ENCODE measurements around the gene CCR4.
"Not testable (repeated sequence)": the region's sequence is repeated elsewhere in the genome, so short reads cannot be mapped to it uniquely, and the experiment has no call there.

The CCR4 gene

DNA sequence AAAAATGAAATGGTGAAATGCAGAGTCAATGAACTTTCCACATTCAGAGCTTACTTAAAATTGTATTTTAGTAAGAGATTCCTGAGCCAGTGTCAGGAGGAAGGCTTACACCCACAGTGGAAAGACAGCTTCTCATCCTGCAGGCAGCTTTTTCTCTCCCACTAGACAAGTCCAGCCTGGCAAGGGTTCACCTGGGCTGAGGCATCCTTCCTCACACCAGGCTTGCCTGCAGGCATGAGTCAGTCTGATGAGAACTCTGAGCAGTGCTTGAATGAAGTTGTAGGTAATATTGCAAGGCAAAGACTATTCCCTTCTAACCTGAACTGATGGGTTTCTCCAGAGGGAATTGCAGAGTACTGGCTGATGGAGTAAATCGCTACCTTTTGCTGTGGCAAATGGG, 3.1 kb downstream of the CCR4 start:
- no peak for DNase-seq

GRCh38 chr3:32956750-32957570, 5.5 kb downstream of the CCR4 start:
- DNase-seq, result no peak

- no peak for DNase-seq
These were observed 7.1 kb downstream of the CCR4 start for GRCh38 chr3:32958509-32958908.

GRCh38 chr3:32959371-32959770, 7.9 kb downstream of the CCR4 start:
- no peak for DNase-seq

- no peak for DNase-seq
These were observed 9.1 kb downstream of the CCR4 start for GRCh38 chr3:32960404-32961170.

GRCh38 chr3:32961189-32961715, 9.8 kb downstream of the CCR4 start:
- no peak for DNase-seq

DNA sequence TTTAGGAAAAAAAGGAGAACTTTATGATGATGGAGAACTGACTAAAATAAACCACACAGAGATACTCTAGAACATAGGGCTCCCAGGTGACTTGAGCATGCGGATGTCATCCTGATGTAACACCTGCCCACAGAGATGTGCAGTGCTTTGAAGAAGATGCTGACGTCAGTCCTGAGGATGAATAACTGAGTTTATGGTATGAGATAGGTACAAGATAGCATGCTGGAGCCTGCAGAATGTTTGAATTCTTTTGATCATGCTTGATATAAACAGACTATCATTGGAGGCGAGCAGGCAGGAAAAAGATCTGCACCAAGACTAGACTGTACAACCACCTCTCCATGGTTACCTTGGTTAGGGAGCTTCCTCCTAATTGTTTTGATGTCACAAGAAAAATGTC, 12.4 kb downstream of the CCR4 start:
- DNase-seq, result no peak

DNA sequence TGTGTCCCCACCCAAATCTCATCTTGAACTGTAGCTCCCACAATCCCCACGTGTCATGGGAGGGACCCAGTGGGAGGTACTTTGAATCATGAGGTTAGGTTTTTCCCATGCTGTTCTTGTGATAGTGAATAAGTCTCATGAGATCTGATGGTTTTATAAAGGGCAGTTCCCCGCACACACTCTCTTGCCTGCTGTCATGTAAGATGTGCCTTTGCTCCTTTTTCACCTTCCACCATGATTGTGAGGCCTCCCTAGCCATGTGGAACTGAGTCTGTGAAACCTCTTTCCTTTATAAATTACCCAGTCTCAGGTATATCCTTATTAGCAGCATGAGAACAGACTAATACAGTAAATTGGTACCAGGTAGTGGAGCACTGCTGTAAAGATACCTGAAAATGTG, 13.3 kb downstream of the CCR4 start:
- DNase-seq, result not testable (repeated sequence)

DNA sequence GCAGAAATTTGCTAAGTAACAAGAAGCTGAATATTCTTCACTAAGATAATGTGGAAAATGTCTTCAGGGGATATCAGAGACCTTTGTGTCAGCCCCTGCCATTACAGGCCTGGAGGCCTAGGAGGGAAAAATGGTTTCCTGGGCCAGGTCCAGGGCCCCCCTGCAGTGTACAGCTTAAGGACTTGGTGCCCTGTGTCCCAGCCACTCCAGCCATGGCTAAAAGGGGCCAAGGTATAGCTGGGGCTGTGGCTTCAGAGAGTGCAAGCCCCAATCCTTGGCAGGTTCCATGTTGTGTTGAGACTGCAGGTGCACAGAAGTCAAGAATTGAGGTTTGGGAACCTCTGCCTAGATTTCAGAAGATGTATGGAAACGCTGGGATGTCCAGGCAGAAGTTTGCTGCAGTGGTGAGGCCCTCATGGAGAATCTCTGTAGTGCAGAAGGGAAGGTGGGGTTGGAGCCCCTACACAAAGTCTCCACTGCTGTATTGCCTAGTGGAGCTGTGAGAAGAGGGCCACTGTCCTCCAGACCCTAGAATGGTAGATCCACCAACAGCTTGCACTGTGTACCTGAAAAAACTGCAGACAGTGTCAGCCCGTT, 14.3 kb downstream of the CCR4 start:
- not testable (repeated sequence) for DNase-seq

DNA sequence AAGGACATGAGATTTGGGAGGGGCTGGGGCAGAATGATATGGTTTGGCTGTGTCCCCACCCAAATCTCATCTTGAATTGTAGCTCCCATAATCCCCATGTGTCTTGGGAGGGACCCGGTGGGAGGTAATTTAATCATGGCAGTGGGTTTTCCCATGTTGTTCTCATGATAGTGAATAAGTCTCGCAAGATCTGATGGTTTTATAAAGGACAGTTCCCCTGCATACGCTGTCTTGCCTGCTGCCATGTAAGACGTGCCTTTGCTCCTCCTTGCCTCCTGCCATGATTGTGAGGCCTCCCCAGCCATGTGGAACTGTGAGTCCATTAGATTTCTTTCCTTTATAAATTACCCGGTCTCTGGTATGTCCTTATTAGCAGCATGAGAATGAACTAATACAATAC, 15.2 kb downstream of the CCR4 start:
- not testable (repeated sequence) for DNase-seq

DNA sequence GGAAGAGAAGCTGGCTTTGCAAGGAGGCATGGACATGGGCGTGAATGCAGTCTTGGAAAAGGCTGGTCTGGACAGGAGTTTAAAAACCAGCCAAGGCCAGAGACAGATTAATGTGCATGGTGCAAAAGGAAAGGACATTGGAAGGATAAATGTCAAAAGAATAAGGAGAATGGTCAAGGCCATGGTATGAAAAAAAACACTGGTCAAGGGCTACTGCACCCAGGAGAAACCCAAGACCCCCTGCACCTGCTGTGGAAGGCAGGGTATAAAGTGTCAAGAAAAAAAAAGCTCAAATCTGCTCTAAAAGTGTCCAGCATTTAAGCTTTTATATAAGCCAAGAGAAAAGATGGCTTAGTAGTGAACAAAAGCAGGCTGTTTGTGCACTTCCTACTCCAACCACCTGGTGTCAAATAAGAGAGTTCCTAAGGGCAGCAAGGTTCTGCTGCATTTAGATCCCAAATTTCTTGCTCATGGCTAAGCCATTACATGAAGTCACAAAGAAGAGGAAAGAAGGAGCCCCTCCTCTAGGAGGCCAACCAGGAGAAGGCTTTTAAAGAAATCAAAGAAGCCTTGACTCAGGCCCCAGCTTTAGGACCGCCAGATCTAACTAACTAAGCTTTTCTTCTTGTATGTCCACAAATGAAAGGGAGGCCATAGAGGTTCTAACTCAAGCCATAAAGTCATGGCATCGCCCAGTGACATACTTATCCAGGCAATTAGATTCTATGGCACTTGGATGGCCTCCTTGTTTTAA, 16.9 kb downstream of the CCR4 start:
- DNase-seq, result no peak

DNA sequence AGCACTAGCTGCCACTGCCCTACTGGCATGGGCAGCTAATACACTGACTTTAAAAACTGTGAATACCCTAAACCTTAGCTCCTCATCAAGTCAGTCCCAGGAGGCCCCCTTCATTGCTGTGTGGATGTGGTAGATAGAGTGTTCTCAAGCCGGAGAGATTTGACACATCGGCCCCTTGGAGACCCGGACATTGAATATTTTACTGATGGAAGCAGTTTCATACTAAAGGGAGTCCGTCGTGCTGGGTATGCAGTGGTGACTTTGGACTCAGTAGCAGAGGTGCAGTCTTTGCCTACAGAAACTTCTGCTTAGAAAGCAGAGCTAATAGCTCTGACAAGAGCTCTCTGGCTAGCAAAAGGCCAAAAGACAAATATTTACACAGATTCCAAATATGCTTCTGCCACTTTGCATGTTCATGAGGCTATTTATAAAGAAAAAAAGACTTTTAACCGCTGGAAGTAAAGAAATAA, 17.5 kb downstream of the CCR4 start:
- no peak for DNase-seq

DNA sequence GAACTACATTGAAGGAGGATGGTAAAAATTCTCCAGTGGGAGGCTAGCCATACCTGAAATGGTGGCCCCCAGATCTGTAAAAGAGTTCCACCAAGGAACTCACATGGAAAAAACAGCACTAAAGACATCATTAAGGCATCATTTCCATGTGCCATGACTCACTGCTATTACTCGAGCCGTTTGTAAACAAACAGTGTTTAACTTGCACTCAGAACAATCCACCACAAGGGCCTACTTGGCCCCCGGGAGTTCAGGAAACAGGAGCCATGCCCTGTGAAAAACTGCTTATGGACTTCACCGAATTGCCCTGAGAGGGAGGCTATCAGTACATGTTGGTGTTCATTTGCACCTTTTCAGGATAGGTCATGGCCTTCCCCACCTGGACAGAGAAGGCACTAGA, 18.2 kb downstream of the CCR4 start:
- DNase-seq, result no peak

DNA sequence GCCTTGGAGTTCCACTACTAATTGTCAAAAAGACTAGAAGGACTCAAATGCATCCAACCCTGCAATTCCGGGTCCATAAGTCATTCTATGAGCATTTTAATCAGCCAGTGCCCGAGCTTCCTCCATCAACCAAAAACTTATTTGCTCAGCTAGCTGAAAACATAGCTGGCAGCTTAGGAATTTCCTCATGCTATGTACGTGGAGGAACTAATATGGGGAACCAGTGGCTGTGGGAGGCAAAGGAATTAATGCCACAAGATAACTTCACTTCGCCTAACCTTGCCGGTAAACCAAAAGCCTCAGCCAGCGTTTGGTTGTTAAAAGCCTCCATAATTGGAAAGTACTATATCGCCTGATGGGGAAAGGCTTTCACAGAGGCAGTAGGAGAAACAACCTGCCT, 19.8 kb downstream of the CCR4 start:
- not testable (repeated sequence) for DNase-seq

- DNase-seq, result no peak
These were observed 21.2 kb downstream of the CCR4 start for GRCh38 chr3:32972482-32973146.

DNA sequence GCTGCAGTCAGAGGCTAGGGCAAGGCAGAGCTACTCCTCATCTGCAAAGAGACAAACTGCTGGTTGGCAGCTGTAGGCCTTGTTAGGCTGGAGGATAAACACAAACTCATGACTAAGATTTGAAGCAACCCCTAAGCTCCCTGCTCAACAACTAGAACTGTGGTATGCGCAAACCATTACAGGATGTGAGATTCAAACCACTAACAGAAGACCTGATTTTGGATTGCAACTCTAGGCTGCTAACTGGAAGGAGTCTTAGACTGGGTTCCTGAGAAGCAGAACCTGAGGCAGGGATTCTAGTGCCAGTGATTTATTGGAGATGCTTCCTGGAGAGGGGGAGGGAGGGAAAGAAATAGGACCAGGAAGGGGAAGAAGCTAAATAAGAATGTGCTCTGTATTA, 22.5 kb downstream of the CCR4 start:
- DNase-seq, result no peak

- DNase-seq, result no peak
These were observed 24.6 kb downstream of the CCR4 start for GRCh38 chr3:32975891-32976595.

- DNase-seq, result no peak
These were observed 26.4 kb downstream of the CCR4 start for GRCh38 chr3:32977861-32978260.

DNA sequence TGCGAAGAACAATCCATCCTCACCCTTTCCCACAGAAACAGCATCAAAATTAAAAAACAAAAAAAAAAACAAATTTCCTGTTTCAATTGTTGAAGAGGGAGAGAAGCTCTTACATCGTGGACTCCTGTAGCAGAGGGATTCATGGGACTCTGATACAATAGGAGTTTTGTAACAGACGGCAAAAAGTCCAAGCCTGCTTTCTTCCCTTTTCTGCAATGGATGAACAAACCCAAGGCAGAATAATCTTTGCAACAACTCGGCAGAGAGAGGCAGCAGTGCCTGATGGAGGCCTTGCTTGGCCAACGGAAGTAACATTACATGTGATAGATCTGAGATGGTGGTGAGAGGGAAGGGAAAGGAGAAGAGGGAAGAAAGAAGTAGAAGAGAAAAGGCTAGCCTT, 26.9 kb downstream of the CCR4 start:
- DNase-seq, result no peak

DNA sequence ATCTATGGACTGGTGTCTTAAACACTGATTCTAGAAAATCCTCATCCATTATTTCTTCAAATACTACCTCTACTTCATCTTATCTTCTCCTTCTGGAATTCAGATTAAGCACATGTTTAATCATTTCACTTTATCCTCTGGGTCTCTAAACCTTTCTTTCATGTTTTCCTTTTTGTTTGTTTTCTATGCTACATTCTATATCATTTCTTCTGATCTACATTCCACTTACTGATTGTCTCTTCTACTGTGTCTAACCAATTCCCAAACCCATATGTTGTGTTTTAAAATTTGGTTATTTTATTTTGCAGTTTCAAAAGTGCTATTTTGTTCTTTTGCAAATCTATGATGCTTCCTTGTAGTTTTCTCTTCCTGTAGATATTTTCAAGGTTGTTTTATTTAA, 31.7 kb downstream of the CCR4 start:
- no peak for DNase-seq

DNA sequence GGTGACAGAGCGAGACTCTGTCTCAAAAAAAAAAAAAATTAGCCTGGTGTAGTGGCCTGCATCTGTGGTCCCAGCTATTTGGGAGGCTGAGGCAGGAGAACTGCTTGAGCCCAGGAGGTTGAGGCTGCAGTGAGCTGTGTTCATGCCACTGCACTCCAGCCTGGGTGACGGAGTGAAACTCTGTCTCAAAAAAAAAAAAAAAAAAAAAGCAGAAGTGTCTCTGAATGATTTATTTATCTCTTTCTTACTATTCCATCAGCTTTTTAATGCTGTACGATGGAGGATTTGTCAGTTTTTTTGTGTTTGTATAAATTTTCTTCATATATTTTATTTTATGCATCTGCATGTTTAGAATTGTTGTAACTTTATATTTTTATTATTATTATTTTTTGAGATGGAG, 33.5 kb downstream of the CCR4 start:
- not testable (repeated sequence) for DNase-seq

- DNase-seq, result no peak
These were observed 37.7 kb downstream of the CCR4 start for GRCh38 chr3:32989171-32989570.
